Stimulated activated CD8-positive, alpha-beta memory T cell treated with anti-CD3 and anti-CD28 coated beads, Interleukin-15, amount 100 ng/mL, for 4 hours (primary cell): ENCODE measurements around the gene MYLK2.

Experiments used
- DNase-seq, 2 donors: peaks; one replicate each; pipeline ENCODE4 v3.0.0-alpha.2; 2020; ENCODE audit warnings: low read depth in 2 of 2

Gene MYLK2

GRCh38 chr20:31856516-31856915 is 37.4 kb downstream of the MYLK2 start:
- DNase-seq = no peak

DNA sequence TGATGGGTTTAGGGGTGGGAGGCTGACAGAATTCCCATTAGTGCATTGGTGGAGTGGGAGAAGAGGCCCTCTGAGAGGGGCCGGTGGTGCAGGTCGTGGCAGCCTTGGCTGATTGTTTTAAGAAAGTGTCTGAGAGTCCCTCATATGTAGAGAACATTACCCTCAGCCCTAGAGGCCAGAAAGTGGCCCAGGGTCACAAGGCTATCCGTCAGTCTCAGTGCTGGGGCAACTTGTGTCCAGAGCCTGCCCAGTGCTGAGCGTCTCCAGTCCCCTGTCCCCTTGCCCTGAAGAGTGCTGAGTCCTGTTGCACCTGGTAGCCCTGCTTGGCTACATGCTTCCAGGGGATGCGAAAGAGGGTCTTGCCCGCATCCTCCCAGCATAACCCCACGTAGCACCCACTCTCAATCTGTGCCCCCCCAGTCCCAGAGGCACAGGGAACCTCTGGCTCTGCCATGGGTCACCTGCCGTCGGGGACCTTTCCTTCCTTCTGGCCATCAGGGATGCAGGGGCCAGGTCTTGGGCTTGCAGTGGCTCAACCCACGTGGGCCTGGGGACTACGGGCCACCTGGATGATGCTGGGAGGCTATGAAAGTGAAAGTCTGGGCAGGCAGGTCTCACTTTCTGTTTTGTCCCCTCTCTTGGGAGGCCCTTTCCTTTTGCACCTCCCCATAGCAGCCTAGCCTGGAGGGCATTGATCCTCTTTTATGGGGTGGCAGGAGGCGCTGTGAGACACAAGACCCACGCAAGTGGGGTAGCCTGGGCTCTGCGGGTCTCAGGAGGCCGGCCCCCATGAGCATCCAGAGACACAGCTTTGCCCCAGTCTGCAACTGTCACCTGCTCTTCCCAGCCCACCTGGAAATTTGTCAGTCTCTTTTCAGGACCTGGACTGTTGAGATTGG is 39.0 kb downstream of the MYLK2 start:
- no peak for DNase-seq

GRCh38 chr20:31858760-31859083 is 39.6 kb downstream of the MYLK2 start:
- no peak for DNase-seq

DNA sequence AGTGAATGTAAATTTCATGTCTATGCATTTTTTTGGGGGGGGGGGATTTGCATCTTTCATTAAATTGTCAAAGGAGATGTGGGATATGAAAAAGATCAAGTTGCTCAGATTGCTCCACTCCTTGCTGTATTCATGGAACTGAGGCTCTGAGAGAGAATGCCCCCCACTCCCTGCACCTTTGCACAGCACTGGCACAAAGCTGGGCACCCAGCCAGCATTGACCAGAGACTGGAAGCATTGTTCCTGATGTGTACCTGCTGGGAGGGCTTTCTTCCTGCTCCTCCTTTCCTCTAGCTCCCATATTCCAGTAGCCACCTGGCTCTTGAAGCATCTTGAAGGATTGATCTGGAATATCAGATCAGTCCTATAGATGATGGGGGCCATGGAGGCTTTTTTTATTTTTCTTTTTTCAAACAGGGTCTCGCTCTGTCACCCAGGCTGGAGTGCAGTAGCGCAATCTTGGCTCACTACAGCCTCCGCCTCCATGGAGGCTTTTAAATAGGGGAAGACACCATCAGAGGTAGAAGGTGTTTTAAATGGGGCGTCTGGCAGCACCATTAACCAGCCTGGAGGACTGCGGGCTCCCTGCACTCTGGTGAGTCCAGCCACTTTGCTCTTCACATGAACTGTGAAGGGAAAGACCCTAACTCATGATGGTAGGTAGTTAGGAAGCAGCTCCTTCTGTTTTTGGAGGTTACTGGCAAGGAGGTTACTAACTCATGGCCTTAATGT is 40.3 kb downstream of the MYLK2 start:
- DNase-seq = no peak

GRCh38 chr20:31859998-31860380 is 40.8 kb downstream of the MYLK2 start:
- no peak for DNase-seq

GRCh38 chr20:31860390-31861134 is 41.4 kb downstream of the MYLK2 start:
- DNase-seq = no peak

GRCh38 chr20:31861135-31861384 is 41.9 kb downstream of the MYLK2 start:
- no peak for DNase-seq

DNA sequence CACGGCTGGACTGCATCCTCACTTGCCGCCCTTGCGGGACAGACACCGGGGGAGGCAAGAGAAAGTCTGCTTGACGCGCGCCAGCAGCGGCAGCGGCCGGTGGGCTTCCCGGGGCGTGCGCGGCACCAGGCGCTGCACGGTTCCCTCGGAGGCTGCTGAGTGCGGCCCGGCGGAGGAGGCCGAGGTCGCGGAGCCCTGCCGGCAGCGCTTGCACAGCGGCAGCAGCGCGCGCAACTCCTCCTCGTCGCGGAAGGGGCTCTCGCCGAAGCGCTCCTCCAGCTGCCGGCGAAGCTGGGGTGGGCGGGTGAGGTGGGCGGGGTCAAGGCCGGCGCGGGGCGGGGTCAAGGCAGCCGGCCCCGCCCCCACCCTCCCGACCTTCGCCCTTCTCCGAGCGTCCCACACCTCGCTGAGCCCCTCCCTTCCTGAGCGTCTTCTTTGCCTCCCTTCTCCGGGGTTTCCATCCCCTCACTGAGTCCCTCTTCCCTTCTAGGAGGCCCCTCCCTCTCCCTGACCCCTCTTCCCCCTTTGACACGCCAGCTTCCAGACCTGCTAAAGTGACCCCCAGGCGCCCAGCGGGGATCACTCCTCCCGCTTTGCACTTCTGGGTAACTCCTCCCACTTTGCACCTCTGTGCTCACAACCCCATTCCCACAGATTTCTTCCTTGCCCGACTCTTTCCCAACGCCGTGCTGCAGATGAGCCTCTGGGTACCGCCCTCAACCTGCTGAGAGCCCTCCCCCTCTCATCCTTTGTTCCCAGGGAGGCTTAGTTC is 42.4 kb downstream of the MYLK2 start:
- peak; percentile 37 to 53 for DNase-seq

- DNase-seq = no peak
Observed at GRCh38 chr20:31862157-31862470, 43.0 kb downstream of the MYLK2 start.

DNA sequence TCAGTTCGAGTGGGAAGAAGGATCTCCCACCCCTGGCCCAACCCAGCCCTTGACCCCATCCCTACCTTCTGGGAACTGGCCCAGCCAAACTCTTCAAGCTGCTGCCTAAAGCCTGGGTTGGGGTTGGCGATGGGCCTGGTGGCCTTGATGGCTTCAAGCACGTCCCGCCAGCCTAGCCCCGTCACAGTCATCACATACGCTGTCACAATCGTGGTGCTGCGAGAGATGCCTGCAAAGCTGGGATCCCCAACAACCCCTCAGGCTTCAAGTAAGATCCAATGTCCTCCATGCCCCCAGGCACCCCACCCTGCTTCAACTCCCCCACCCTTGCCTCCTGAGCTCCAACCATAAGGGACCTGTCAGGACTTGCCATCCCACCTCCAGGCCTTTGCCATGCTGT is 43.4 kb downstream of the MYLK2 start:
- DNase-seq = no peak

- no peak for DNase-seq
Observed at GRCh38 chr20:31863296-31864085, 44.3 kb downstream of the MYLK2 start.

DNA sequence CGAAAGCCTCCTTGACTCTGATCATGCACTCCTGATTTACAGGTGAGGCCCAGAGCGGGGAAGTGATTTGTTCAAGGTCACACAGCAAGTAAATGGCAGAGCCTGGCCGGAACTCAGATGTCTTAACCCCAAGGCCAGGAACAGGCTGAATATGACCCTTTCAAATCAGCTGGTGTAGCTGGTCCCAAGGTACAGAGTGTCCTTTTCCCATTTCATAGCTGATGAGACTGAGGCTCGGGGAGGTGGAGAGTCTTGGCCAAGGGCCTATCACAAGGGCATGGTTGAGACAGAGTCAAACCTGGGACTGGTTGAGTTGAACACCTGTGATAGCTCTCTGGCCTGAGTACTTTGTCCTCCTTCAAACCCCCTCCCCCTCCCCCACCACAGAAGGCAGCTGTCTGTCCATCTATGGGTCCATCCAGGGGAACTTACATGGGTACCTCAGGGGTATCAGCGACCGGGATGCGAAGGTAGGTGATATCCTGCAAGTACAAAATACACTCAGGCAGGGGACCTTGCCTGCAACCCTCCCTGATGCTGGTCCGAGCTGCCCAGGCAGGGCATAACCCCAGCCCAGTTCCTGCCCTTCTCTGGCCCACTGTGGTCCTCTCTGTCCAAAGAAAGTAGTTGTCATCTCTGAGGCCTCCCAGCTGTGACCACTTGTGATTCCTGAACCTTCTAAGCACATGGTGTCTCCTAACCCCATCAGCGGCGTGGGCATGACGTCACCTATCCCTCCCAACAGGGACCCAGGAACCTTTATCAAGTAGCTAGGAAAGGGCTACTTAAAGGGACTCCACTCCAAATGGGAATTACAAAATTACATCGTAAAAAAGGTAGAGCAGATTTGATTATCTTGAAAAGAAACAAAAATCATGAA is 45.6 kb downstream of the MYLK2 start:
- no peak for DNase-seq

DNA sequence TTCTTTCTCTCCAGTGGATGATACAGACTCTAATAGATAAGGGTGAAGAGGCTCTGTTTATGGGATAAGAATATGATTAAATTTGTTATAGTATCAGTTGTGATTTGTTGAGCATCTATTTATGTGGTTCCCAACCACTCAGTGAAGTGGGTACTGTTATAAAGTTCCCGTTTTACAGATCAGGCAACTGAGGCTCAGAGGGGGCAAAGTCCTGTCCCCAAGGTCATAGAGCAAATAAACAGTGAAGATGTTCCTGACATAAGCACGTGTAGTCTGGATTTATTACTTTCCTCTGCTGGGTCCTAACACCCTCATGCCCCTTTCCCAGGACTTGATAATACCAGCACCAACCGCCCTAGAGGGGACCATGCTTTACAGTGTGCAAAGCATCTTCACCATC is 47.1 kb downstream of the MYLK2 start:
- no peak for DNase-seq

- no peak for DNase-seq
Observed at GRCh38 chr20:31868853-31869672, 49.9 kb downstream of the MYLK2 start.

DNA sequence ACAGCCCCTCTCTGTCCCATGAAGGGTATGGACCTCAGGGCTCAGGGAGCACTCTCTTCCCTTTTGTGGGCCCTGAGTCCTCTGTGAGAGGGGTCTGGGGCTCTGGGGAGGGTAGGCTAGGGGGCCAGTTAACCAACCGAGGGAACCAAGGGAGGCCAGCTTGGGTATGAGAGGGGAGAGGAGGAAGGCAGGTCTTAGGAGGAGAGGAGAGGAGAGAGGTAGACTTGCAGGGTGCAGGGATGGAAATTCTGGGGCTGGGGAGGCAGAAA is 50.5 kb downstream of the MYLK2 start:
- no peak for DNase-seq

DNA sequence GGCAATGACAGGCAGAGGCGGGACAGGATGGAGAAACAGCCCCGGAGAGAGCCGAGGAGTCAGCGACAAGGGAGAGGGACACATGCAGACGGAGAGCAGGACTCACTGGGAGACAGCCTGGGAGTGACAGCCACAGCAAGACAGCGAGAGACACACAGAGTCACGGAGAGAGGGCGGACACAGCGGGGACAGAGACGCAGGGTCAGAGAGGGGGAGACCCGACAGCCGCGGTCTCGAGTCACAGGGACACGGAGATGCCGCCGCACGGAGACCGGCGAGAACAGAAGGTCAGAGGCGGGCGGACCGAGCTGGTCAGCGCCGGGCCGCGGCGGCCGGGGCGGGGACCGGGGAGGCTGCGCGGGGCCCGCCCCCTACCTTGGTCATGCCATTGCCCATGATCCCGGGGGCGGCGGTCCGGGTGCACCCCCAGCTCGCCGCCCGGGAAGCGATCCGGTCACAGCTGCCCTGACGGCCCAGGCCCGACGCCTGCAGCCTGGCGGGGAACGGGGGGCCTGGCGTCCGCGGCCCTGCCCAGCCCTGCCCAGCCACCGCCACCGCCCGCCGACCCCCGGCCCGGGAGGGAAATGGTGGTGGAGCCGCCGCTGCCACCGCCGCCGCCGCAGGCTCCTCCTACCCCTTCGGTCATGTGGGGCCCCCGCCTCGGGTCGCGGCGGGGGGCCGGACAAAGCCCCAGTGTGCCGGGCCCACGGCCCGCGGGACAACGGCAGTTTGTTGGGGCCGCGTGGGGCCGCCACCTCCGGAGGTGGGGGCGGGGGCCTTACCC is 51.0 kb downstream of the MYLK2 start, which contains the start of the genes DUSP15 and TTLL9:
DUSP15 (minus strand) TSS at position 586 of the 784 bp plus-strand sequence; CDS start at position 396, 190 bp downstream.
TTLL9 (plus strand) TSS at position 693 of the 784 bp plus-strand sequence. CDS start 493 bp downstream, outside the sequence.
- DNase-seq = no peak

- DNase-seq = no peak
Observed at GRCh38 chr20:31870726-31871617, 51.8 kb downstream of the MYLK2 start.

GRCh38 chr20:31871618-31871954 is 52.4 kb downstream of the MYLK2 start:
- DNase-seq = no peak
